Vagina (tissue), 2 donors: ENCODE results near the gene BEGAIN. TPM values are rescaled to one million over a fixed set of nuclear protein-coding genes. Genes with fewer than 3 reads are reported as not detected.

Experiments used
- DNase-seq, 2 donors: peaks; one replicate each; pipeline ENCODE4 v3.0.0-alpha.2; 2017; ENCODE audit errors: extremely low spot score in 2 of 2
- H3K27ac ChIP-seq: fragments of 200-600 bp; sonication (generic); one replicate; pipeline ENCODE4 v1.5.1; 2019
- H3K27me3 ChIP-seq: fragments of 200-600 bp; sonication (generic); one replicate; pipeline ENCODE4 v1.5.1; 2019
- H3K36me3 ChIP-seq, 2 donors: fragments of 200-600 bp; sonication (generic); one replicate each; pipeline ENCODE4 v1.5.1; 2017 to 2019
- H3K4me1 ChIP-seq: fragments of 200-600 bp; sonication (generic); one replicate; pipeline ENCODE4 v1.5.1; 2019
- H3K4me3 ChIP-seq, 2 donors: fragments of 200-600 bp; sonication (generic); 1 replicate in 1 of 2; 2 replicates in 1 of 2; pipeline ENCODE4 v1.5.1; 2016 to 2019
- H3K9me3 ChIP-seq: fragments of 200-600 bp; sonication (generic); one replicate; pipeline ENCODE4 v1.5.1; 2019
- CTCF ChIP-seq, 3 experiments: fragments of 450-650 bp in 2 of 3; fragments of 200-600 bp in 1 of 3; sonication (generic) in 1 of 3; IDR thresholded peaks; one replicate each; pipeline ENCODE4 v1.5.1; 2017 to 2019; ENCODE audit warnings: antibody characterized with exemption in 3 of 3, mild to moderate bottlenecking in 2 of 3, moderate library complexity in 2 of 3
- POLR2A ChIP-seq, 2 donors: fragments of 450-650 bp; IDR thresholded peaks; one replicate each; pipeline ENCODE4 v1.6.1; 2017; ENCODE audit warnings: antibody characterized with exemption in 2 of 2, mild to moderate bottlenecking in 2 of 2, moderate library complexity in 2 of 2
- POLR2AphosphoS5 ChIP-seq, 2 donors: sonication (generic); formaldehyde crosslinking; IDR thresholded peaks; one replicate each; pipeline ENCODE4 v1.9.0; 2017; ENCODE audit warnings: antibody characterized with exemption in 2 of 2, mild to moderate bottlenecking in 2 of 2, low read depth in 1 of 2; ENCODE audit not compliant: insufficient read depth in 1 of 2
- intact Hi-C: fragments of 100-400 bp; cut with DNase I; formaldehyde crosslinking; loops from one replicate; pipeline ENCODE4 v1.15.1; 2023
- total RNA-seq: library from RNA; depleted of rRNA; stranded (reverse); fragments of >200 nt; gene quantifications from one replicate; pipeline ENCODE4 v1.2.3, GENCODE V29; 2016

Gene BEGAIN
- total RNA-seq, 1 donor from 2014 or later = 3.4 TPM

GRCh38 chr14:100629696-100630095 is 42.5 kb upstream of the BEGAIN start:
- Histone ChIP-seq H3K36me3 (no peaks in the 10 kb centered on the region), H3K4me1 (no peaks in the 10 kb centered on the region), H3K9me3 (no peaks in the 10 kb centered on the region), H3K4me3 (no peak overlapping the region), H3K27me3 (no peaks in the 10 kb centered on the region), H3K27ac (no peak overlapping the region)
- DNase-seq = no peak
- intact Hi-C loops = no loop called here
- no peak for TF ChIP-seq POLR2A (IDR thresholded peaks at IDR 0.05)
- no peak for TF ChIP-seq POLR2AphosphoS5 (IDR thresholded peaks at IDR 0.05; ENCODE audit: insufficient read depth in 1 of 2, low read depth in 1 of 2)

DNA sequence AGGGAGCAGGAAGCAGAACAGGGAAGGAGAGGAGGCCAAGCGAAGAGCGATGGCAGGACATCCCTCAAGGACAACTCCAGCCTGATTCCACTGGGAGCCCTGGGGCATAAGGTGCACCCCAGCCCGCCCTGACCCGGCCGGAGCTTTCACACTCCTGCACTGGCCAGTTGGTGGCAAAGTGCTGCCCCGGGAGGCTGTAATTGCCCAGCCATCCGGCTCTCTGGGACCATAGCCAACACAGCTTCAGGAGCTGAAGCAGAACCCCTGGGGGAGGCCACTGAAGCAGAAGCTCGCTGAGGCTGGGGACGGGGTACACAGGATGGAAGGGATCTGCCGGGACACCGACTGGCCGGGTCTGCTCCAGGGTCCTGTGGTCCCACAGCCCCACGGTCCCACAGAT is 41.9 kb upstream of the BEGAIN start:
- DNase-seq = no peak
- Histone ChIP-seq H3K4me3 (no peak overlapping the region), H3K27me3 (no peaks in the 10 kb centered on the region), H3K4me1 (no peaks in the 10 kb centered on the region), H3K9me3 (no peaks in the 10 kb centered on the region), H3K36me3 (no peaks in the 10 kb centered on the region), H3K27ac (no peak overlapping the region)
- intact Hi-C loops = no loop called here
- TF ChIP-seq CTCF (IDR thresholded peaks at IDR 0.05) (no peak), POLR2AphosphoS5 (IDR thresholded peaks at IDR 0.05; ENCODE audit: insufficient read depth in 1 of 2, low read depth in 1 of 2) (no peak), POLR2A (IDR thresholded peaks at IDR 0.05) (no peak)

GRCh38 chr14:100628225-100628624 is 41.0 kb upstream of the BEGAIN start:
- no peaks in the 10 kb centered on the region for H3K9me3 ChIP-seq
- DNase-seq = no peak
- TF ChIP-seq POLR2A (IDR thresholded peaks at IDR 0.05) = no peak
- no peak for TF ChIP-seq POLR2AphosphoS5 (IDR thresholded peaks at IDR 0.05; ENCODE audit: insufficient read depth in 1 of 2, low read depth in 1 of 2)
- no peaks in the 10 kb centered on the region for H3K4me1 ChIP-seq
- H3K27ac ChIP-seq = no peak overlapping the region
- no peaks in the 10 kb centered on the region for H3K27me3 ChIP-seq
- intact Hi-C loops = no loop called here
- no peak overlapping the region for H3K4me3 ChIP-seq
- no peaks in the 10 kb centered on the region for H3K36me3 ChIP-seq

DNA sequence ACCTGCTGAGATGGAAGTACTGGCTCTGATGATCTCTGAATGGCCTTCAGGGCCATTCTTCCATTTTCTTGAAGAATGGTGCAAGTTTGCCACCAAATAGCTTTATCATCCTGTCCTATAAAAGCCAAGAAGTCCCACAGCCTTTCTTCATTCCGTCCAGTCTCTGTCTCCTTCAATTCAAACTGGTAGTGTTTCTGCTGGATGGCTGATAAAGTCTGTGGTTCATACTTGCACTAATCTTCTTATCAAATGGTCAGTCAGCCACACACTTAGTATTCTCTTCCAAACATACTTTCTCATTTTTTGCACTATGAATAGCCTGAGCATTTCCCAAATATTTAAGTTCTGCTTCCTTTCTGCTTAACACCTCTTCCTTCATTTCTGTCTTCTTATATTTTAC is 39.4 kb upstream of the BEGAIN start:
- no peaks in the 10 kb centered on the region for H3K9me3 ChIP-seq
- intact Hi-C loops = no loop called here
- no peak overlapping the region for H3K27ac ChIP-seq
- no peak for DNase-seq
- no peaks in the 10 kb centered on the region for H3K27me3 ChIP-seq
- no peaks in the 10 kb centered on the region for H3K4me1 ChIP-seq
- no peak overlapping the region for H3K4me3 ChIP-seq
- H3K36me3 ChIP-seq = no peaks in the 10 kb centered on the region
- TF ChIP-seq POLR2AphosphoS5 (IDR thresholded peaks at IDR 0.05; ENCODE audit: insufficient read depth in 1 of 2, low read depth in 1 of 2) = no peak
- no peak for TF ChIP-seq POLR2A (IDR thresholded peaks at IDR 0.05)
- no peak for TF ChIP-seq CTCF (IDR thresholded peaks at IDR 0.05)

DNA sequence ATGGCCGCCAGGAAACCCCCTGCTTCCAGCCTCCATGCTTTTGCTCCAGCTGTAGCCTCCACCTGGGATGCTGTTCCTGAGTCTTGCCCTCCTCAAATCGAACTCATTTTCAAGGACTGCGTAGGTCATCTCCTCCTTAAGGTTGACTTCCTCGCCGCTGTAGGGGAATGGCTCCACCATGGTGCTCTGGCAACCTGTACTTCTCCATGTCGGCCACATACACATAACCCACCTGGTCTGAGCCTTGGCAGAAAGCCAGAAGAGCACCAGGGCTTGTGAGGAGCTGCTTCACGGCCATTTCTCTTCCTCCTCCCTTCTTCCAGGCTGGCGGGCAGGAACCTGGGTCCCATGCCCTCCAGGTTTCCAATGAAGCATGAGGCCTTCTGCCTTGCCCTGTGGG is 36.7 kb upstream of the BEGAIN start:
- no peaks in the 10 kb centered on the region for H3K27me3 ChIP-seq

More for the DNA sequence above, 36.7 kb upstream of the BEGAIN start:
- TF ChIP-seq CTCF (IDR thresholded peaks at IDR 0.05) = no peak
- no peak for TF ChIP-seq POLR2A (IDR thresholded peaks at IDR 0.05)
- TF ChIP-seq POLR2AphosphoS5 (IDR thresholded peaks at IDR 0.05; ENCODE audit: insufficient read depth in 1 of 2, low read depth in 1 of 2) = no peak
- Histone ChIP-seq H3K36me3 (no peaks in the 10 kb centered on the region), H3K9me3 (no peaks in the 10 kb centered on the region), H3K4me1 (peaks cover 2% of the 10 kb centered on the region), H3K27ac (no peak overlapping the region), H3K4me3 (no peak overlapping the region)
- intact Hi-C loops = loop anchor here (5.0 kb wide), 1 partner anchor 192 kb away; no protein-coding TSS in a partner anchor
- DNase-seq = no peak
